AG10803 (cell line): ENCODE measurements around the gene TNS1.
A peak's percentile ranks its signal among the peaks of the same experiment; 100 is the strongest.

Experiments
- DNase-seq: peaks from one replicate; pipeline ENCODE4 v3.0.0; 2010; ENCODE audit warnings: low read depth
- H3K4me3 ChIP-seq: 2 replicates; pipeline ENCODE4 v1.5.1; 2011; ENCODE audit warnings: mild to moderate bottlenecking, low read length, control low read depth
- TF ChIP-seq, protein P1 (sequence below): conservative IDR thresholded peaks from 2 replicates; pipeline ENCODE4 v1.5.1; 2011; ENCODE audit warnings: mild to moderate bottlenecking, low read length, control low read depth, inconsistent platforms

TNS1 gene

DNA sequence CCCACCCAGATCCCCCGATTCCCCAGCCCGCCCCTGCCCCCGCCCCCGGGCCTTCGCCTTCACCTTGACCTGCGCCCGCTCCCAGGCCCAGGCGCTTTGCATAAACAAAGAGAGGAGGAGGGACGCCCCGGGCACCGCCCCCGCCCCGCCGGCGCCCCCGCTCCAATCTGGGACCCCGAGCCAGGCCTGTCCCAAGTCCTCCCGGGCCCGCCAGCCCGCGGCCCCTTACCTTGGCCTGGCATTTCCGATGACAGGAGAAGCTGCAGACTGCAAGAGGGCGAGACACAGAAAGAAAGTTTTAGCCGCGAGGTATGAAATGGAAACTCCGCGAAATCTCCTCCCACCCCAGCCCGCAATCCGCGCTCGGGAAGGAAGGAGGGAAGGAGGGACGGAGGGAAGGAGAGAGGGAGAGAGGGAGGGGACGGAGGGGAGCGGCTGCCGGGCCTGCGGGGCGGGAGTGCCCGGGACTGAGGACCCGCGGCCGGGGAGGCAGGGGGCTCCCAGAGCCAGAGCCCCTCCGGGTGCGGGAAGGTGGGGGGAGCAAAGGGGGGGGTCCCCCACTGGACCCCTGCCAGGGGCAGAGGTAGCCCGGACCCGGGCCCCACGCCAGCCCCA is 24.2 kb downstream of the TNS1 start:
- no peak for DNase-seq
- H3K4me3 ChIP-seq = no peak overlapping the region
- TF ChIP-seq, protein P1, sequence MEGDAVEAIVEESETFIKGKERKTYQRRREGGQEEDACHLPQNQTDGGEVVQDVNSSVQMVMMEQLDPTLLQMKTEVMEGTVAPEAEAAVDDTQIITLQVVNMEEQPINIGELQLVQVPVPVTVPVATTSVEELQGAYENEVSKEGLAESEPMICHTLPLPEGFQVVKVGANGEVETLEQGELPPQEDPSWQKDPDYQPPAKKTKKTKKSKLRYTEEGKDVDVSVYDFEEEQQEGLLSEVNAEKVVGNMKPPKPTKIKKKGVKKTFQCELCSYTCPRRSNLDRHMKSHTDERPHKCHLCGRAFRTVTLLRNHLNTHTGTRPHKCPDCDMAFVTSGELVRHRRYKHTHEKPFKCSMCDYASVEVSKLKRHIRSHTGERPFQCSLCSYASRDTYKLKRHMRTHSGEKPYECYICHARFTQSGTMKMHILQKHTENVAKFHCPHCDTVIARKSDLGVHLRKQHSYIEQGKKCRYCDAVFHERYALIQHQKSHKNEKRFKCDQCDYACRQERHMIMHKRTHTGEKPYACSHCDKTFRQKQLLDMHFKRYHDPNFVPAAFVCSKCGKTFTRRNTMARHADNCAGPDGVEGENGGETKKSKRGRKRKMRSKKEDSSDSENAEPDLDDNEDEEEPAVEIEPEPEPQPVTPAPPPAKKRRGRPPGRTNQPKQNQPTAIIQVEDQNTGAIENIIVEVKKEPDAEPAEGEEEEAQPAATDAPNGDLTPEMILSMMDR = no peak

DNA sequence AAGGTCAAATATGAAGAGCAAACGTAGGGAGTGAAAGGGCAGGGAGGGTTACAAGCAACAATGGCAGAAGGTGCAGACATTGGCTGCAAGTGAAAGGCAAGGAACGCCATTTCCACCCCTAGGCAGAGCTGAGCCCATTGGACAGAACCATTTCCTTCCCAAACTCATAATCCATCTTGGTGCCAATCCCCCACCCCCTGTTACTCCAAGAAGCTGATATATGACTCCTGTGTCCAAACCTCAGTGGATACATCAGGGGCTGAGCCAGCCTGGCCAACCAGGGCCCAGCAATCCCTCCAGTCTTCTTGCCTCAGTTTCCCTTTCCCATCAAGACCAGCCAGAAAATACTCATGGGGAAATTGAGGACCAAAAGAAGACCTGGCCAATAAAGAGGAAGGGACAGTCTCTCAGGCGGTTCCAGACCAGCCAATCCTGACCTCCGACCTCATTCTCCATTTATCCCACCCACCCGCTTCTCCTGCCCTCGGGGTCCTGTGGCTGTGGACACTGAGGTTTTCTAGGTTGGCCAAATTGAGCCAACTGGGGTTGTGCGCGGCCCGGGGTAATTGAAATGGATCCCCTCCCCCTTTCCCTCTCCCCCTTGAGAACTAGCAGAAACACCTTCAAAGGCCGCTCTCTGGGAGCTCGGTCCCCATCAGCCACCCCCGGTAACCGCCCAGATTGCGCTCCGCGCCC is 24.8 kb downstream of the TNS1 start:
- H3K4me3 ChIP-seq = no peak overlapping the region
- DNase-seq = no peak
- TF ChIP-seq, protein P1 = no peak

DNA sequence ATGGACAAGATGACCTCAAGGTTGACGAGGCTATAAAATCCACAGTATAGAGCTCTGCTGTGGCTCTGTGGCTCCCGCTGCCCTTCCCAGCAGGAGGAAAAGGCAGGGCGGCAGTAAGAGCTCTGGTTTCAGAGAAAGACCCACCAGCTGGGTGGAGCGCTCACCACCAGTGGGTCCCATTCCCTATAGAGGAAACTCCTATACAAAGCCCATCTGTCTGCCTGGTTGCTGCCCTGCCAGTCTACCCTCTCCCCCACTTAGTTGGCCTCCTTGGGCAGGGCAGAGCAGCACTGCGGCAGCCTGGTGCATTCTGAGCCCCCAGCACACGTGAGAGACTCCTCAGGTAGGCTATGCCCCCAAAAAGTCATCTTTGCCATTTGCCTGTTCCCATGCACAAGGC is 26.5 kb downstream of the TNS1 start:
- DNase-seq = no peak

DNA sequence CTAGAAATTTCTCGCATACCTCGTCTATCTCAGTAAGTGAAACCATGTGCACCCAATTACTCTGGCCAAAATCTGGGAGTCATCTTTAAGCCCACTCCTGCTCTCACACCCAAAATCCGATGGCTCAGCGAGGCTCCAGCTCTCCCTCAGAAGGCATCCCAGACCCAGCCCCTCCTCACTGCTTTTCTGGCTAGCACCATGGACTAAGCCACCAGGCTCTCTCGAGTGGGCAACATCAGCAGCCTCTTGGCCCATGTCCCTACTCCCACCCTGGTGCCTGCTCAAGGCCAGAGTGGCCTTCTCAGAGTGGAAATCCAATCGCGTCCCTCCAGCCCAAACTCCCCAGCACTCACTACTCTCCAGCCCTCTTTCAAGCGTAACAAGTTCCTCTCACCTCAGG is 27.2 kb downstream of the TNS1 start:
- DNase-seq = peak; percentile 45
- H3K4me3 ChIP-seq = no peak overlapping the region
- TF ChIP-seq, protein P1 = no peak

More for the DNA sequence above, 26.5 kb downstream of the TNS1 start:
- TF ChIP-seq, protein P1 = no peak
- no peak overlapping the region for H3K4me3 ChIP-seq

DNA sequence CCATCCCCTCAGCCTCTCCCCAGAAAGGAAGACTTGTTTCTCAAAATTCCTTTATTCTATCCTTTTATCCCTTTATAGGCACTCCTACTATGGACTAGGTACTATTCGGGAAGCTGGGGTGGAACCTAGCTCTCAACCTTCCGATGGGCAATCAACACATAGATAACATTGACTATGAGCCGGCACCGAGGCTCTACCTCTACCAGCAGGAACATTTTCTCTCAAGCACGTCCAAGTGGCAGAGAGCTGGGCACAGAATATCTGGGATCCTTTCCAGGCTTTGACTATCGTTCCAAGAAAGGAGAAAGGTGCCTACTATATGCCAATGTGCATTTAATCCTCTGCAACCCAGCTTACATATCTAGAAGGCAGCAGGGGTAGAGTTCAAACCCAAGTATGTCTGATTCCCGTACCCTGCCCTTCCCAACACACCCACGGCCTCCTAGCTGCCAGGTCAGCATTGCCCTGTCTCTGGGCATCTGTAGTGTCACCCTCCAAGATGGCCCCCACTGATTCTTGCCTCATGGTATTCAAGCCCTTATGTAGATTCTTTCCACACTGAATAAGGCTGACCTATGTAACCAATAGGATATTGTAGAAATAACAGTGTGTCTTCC is 28.3 kb downstream of the TNS1 start:
- no peak overlapping the region for H3K4me3 ChIP-seq
- TF ChIP-seq, protein P1 = no peak
- no peak for DNase-seq

DNA sequence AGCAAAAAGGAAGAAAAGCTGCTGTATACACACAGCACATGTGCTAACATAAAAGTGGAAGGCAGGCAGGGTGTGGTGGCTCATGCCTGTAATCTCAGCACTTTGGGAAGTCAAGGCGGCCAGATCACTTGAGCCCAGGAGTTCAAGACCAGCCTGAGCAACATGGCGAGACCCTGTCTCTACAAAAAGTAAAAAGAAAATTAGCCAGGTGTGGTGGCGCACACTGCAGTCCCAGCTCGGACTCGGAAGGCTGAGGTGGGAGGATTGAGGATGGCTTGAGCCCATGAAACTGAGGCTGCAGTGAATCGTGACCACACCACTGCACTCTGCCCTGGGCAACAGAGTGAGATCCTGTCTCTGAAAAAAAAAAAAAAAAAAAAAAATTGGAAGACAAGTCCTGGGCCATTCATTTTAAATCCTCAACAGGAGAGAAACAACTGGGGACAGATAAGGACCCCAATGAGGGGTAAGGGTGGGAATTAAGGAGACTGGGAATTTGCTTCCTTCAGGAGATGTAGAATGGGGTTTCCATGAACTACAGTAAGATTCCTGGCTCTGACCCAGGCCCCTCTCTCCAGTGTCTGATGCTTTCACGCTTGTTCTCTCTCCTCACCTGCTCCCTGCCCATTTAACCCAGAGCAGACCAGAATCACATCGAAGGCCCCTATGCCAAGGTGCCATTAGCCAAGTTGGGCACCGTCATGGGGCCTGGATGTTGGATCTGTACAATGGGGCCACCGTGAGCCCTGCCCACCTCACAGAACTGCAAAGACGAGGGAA is 29.6 kb downstream of the TNS1 start:
- H3K4me3 ChIP-seq = no peak overlapping the region
- TF ChIP-seq, protein P1 = no peak
- DNase-seq = no peak
